OCI-LY1 (cell line): ENCODE measurements around the gene ASCC1.
"Not testable (repeated sequence)": the region's sequence is repeated elsewhere in the genome, so short reads cannot be mapped to it uniquely, and the experiment has no call there.

Experiments used
- EZH2 ChIP-seq: fragments of 200-600 bp; sonication (generic), shearing (Covaris generic); IDR thresholded peaks from 2 replicates; pipeline ENCODE4 v1.8.0; 2017; ENCODE audit warnings: borderline replicate concordance, mixed run types, mild to moderate bottlenecking, antibody characterized with exemption, low read length, moderate library complexity, mixed read lengths
- TF ChIP-seq, protein P1 (sequence below): fragments of 200-600 bp; sonication (generic), shearing (Covaris generic); IDR thresholded peaks from 2 replicates; pipeline ENCODE4 v1.5.1; 2017; ENCODE audit warnings: mild to moderate bottlenecking, antibody characterized with exemption, low read length, moderate library complexity, mixed read lengths

DNA sequence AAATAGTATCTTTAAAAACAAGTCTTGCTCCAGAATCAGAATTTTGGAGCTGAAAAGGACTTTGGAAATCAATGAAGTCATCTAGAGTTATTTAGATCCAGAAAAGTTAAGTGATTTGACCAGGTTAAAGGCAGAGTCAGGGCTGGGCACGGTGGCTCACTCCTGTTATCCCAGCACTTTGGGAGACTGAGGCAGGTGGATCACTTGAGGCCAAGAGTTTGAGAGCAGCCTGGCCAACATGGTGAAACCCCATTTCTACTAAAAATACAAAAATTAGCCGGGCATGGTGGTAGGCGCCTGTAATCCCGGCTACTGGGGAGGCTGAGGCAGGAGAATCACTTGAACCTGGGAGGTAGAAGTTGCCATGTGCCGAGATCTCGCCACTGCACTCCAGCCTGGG, 8.1 kb upstream of the ASCC1 start:
- TF ChIP-seq EZH2 = not testable (repeated sequence)
- TF ChIP-seq, protein P1, sequence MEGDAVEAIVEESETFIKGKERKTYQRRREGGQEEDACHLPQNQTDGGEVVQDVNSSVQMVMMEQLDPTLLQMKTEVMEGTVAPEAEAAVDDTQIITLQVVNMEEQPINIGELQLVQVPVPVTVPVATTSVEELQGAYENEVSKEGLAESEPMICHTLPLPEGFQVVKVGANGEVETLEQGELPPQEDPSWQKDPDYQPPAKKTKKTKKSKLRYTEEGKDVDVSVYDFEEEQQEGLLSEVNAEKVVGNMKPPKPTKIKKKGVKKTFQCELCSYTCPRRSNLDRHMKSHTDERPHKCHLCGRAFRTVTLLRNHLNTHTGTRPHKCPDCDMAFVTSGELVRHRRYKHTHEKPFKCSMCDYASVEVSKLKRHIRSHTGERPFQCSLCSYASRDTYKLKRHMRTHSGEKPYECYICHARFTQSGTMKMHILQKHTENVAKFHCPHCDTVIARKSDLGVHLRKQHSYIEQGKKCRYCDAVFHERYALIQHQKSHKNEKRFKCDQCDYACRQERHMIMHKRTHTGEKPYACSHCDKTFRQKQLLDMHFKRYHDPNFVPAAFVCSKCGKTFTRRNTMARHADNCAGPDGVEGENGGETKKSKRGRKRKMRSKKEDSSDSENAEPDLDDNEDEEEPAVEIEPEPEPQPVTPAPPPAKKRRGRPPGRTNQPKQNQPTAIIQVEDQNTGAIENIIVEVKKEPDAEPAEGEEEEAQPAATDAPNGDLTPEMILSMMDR = not testable (repeated sequence)
